Endothelial cell of umbilical vein (primary cell): ENCODE measurements around the gene PIGZ.

Experiments
- CTCF ChIP-seq, 2 donors: IDR thresholded peaks; 1 replicate in 1 of 2; 2 replicates in 1 of 2; pipeline ENCODE4 v1.5.1; 2011; ENCODE audit warnings: low read length in 2 of 2, mild to moderate bottlenecking in 2 of 2, moderate library complexity in 2 of 2, control low read depth in 1 of 2, inconsistent platforms in 1 of 2, low read depth in 1 of 2; ENCODE audit not compliant: insufficient read depth in 1 of 2; ENCODE audit errors: extremely low read depth in 1 of 2
- EZH2 ChIP-seq: IDR thresholded peaks from 2 replicates; pipeline ENCODE4 v1.6.1; 2012; ENCODE audit warnings: borderline replicate concordance, low read depth, mild to moderate bottlenecking, moderate library complexity, low read length, inconsistent platforms; ENCODE audit not compliant: severe bottlenecking
- FOS ChIP-seq: IDR thresholded peaks from 2 replicates; pipeline ENCODE4 v1.6.1; 2011; ENCODE audit warnings: mild to moderate bottlenecking, low read length, moderate library complexity, borderline replicate concordance; ENCODE audit not compliant: insufficient read depth
- JUN ChIP-seq: IDR thresholded peaks from 2 replicates; pipeline ENCODE4 v1.6.1; 2011; ENCODE audit warnings: borderline replicate concordance, low read depth; ENCODE audit not compliant: insufficient read length, insufficient read depth
- MAX ChIP-seq: IDR thresholded peaks from 2 replicates; pipeline ENCODE4 v1.6.1; 2011; ENCODE audit not compliant: insufficient read depth, insufficient read length
- MYC ChIP-seq: IDR thresholded peaks from one replicate; pipeline ENCODE4 v1.6.1; 2011; ENCODE audit warnings: mild to moderate bottlenecking, low read depth, low read length
- POLR2A ChIP-seq: IDR thresholded peaks from 2 replicates; pipeline ENCODE4 v1.6.1; 2012; ENCODE audit warnings: low read depth, mild to moderate bottlenecking, control low read depth, low read length
- POLR2AphosphoS5 ChIP-seq: IDR thresholded peaks from 2 replicates; pipeline ENCODE4 v1.6.1; 2012; ENCODE audit warnings: low read depth, mild to moderate bottlenecking, control low read depth, low read length, moderate library complexity; ENCODE audit not compliant: insufficient read depth

- TF ChIP-seq POLR2A (no peak), CTCF (IDR thresholded peaks at IDR 0.05; ENCODE audit: extremely low read depth in 1 of 2, insufficient read depth in 1 of 2, low read depth in 1 of 2, low read length in 2 of 2) (no peak), MYC (no peak), EZH2 (no peak), JUN (no peak), MAX (no peak), POLR2AphosphoS5 (no peak), FOS (no peak)
Measured at GRCh38 chr3:196991581-196992460, 23.2 kb upstream of the PIGZ start.
